K562 (cell line): Measurements from ENCODE around the gene POU4F2. TPM values are rescaled to one million over a fixed set of nuclear protein-coding genes. Genes with fewer than 3 reads are reported as not detected.

Experiments
- ATAC-seq: fragments of 200-7000 bp; cut with Tn5 transposase; 3 replicates; pipeline ENCODE4 v1.9.1; 2020; ENCODE audit warnings: moderate library complexity
- Bru-seq: library from RNA; stranded (reverse); fragments of 400-500 nt; gene quantifications from one replicate; lab custom pipeline; 2021; lab: Mats Ljungman, UMichigan
- BruChase-seq, 2 experiments: library from RNA; stranded (reverse); fragments of 400-500 nt; gene quantifications; one replicate each; lab custom pipeline; 2021; lab: Mats Ljungman, UMichigan
- BruUV-seq: library from RNA; stranded (reverse); fragments of 400-500 nt; replicated peaks from 2 replicates; lab custom pipeline; 2021; lab: Mats Ljungman, UMichigan
- CTCF ChIA-PET: fragments of 300-600 bp; formaldehyde crosslinking; extraction: SDS; loops from one replicate; lab custom pipeline; 2021; ENCODE audit warnings: low intra/inter-chr PET ratio; lab: Yijun Ruan, JAX
- POLR2A ChIA-PET: fragments of 300-600, 350-650 bp; sonication (Branson Sonifier 250); formaldehyde crosslinking; extraction: SDS; loops from one replicate; lab custom pipeline; 2021; ENCODE audit warnings: antibody characterized with exemption, inconsistent platforms; lab: Yijun Ruan, JAX
- DNase-seq, 4 experiments: peaks; one replicate each; pipeline versions ENCODE4 v3.0.0 to v3.0.0-alpha.2; 2011 to 2018; ENCODE audit warnings: low spot score in 3 of 4, mixed read lengths in 3 of 4; ENCODE audit errors: extremely low read depth in 1 of 4
- FAIRE-seq: peaks from 2 replicates; lab custom pipeline; 2011; peaks lifted over from hg19 to GRCh38; lab: Jason Lieb, UNC
- H2AFZ ChIP-seq: 2 replicates; pipeline ENCODE4 v1.6.0; 2011; ENCODE audit warnings: low read depth, low read length, control low read depth, inconsistent platforms
- H3K27ac ChIP-seq: fragments of 200-600 bp; 3 replicates; pipeline ENCODE4 v1.8.0; 2011; ENCODE audit warnings: low read depth, mild to moderate bottlenecking, control low read depth, inconsistent platforms, low read length, moderate library complexity, mixed read lengths; ENCODE audit errors: extremely low read depth
- H3K27me3 ChIP-seq, 2 experiments: fragments of 300-600 bp in 1 of 2; 2 replicates in 1 of 2; 3 replicates in 1 of 2; pipeline versions ENCODE4 v1.6.0 to v1.8.0; 2011; ENCODE audit warnings: inconsistent platforms in 2 of 2, low read length in 2 of 2, mild to moderate bottlenecking in 1 of 2, mixed read lengths in 1 of 2, moderate library complexity in 1 of 2; ENCODE audit not compliant: control insufficient read depth in 2 of 2, insufficient read depth in 2 of 2
- H3K36me3 ChIP-seq: fragments of 300-600 bp; 3 replicates; pipeline ENCODE4 v1.8.0; 2011; ENCODE audit warnings: mild to moderate bottlenecking, low read length, inconsistent platforms; ENCODE audit not compliant: control insufficient read depth, insufficient read depth
- H3K4me1 ChIP-seq, 2 experiments: fragments of 200-600 bp in 1 of 2; replicated peaks in 1 of 2; 2 replicates in 1 of 2; 3 replicates in 1 of 2; pipeline versions ENCODE4 v1.5.1 to v1.8.0; 2011; ENCODE audit warnings: inconsistent platforms in 2 of 2, low read length in 2 of 2, mild to moderate bottlenecking in 1 of 2, mixed read lengths in 1 of 2, moderate library complexity in 1 of 2; ENCODE audit not compliant: control insufficient read depth in 2 of 2, insufficient read depth in 2 of 2
- H3K4me2 ChIP-seq: 2 replicates; pipeline ENCODE4 v1.6.1; 2011; ENCODE audit warnings: low read length, control low read depth, inconsistent platforms, mixed read lengths; ENCODE audit not compliant: insufficient read depth
- H3K4me3 ChIP-seq: fragments of 200-600 bp; sonication (generic), shearing (Covaris generic); 2 replicates; pipeline ENCODE4 v1.5.1; 2016; ENCODE audit warnings: control low read depth, inconsistent platforms
- H3K79me2 ChIP-seq: fragments of 200-600 bp; 3 replicates; pipeline ENCODE4 v1.8.0; 2011; ENCODE audit warnings: low read length, inconsistent platforms; ENCODE audit not compliant: control insufficient read depth, insufficient read depth
- H3K9ac ChIP-seq, 2 experiments: 2 replicates each; pipeline versions ENCODE4 v1.6.0 to v1.6.1; 2011; ENCODE audit warnings: low read depth in 2 of 2, low read length in 2 of 2, control low read depth in 1 of 2, inconsistent platforms in 1 of 2, mild to moderate bottlenecking in 1 of 2, mixed read lengths in 1 of 2; ENCODE audit not compliant: insufficient read depth in 1 of 2
- H3K9me1 ChIP-seq: one replicate; pipeline ENCODE4 v1.6.0; 2011; ENCODE audit warnings: inconsistent platforms, mild to moderate bottlenecking, low read length, moderate library complexity; ENCODE audit not compliant: control insufficient read depth, insufficient read depth
- H3K9me3 ChIP-seq: replicated peaks from 2 replicates; pipeline ENCODE4 v1.5.1; 2011; ENCODE audit warnings: low read depth, low read length, inconsistent platforms; ENCODE audit not compliant: control insufficient read depth, insufficient read depth
- H4K20me1 ChIP-seq: replicated peaks from 2 replicates; pipeline ENCODE4 v1.6.1; 2011; ENCODE audit warnings: low read length, inconsistent platforms, mixed read lengths; ENCODE audit not compliant: control insufficient read depth, insufficient read depth
- ZNF639 ChIP-seq, 2 experiments: fragments of 200-800 bp in 1 of 2; sonication (Bioruptor generic) in 1 of 2; sonication (generic) in 1 of 2; formaldehyde crosslinking in 1 of 2; IDR thresholded peaks in 1 of 2; conservative IDR thresholded peaks in 1 of 2; 2 replicates each; pipeline versions ENCODE4 v1.5.0 to v1.6.1; 2016 to 2020; ENCODE audit warnings: missing compliant biosample characterization in 1 of 2, missing genetic modification characterization in 1 of 2, missing genetic modification reagents in 1 of 2
- WGBS: fragments of 100-300 bp; shearing (Covaris generic); methylation state at CpG from one replicate; pipeline ENCODE4 v1.1.6; 2016; ENCODE audit warnings: low coverage, mixed read lengths; ENCODE audit not compliant: insufficient coverage; ENCODE audit errors: missing lambda C conversion rate; 5-methylcytosine and 5-hydroxymethylcytosine counted together
- in situ Hi-C: fragments of 300-500 bp; cut with MboI; formaldehyde crosslinking; loops from 4 replicates; pipeline ENCODE4 v1.15.0; 2018; ENCODE audit warnings: inconsistent platforms, mixed read lengths
- intact Hi-C: fragments of 100-400 bp; cut with micrococcal nuclease; formaldehyde crosslinking; loops from 2 replicates; pipeline ENCODE4 v1.14.2; 2022
- long read RNA-seq, 3 experiments: library from polyadenylated mRNA in 2 of 3; library from RNA in 1 of 3; unstranded in 2 of 3; stranded (forward) in 1 of 3; transcript quantifications; one replicate each; pipeline ENCODE4 v2.0.0, GENCODE V29; 2019 to 2022
- polyA minus RNA-seq, 3 experiments: library from RNA; depleted of rRNA, polyadenylated mRNA; stranded (reverse); fragments of >200 nt; gene quantifications; 2 replicates each; pipeline ENCODE4 v1.2.3, GENCODE V29; 2011
- polyA plus RNA-seq, 8 experiments: library from polyadenylated mRNA; depleted of rRNA in 4 of 8; stranded (reverse) in 5 of 8; unstranded in 3 of 8; fragments of >200 nt; fragmentation: Nextera tagmentation in 2 of 8; fragmentation: Illumina TruSeq in 1 of 8; extraction: Ambion mirVana in 2 of 8; extraction: Trizol in 1 of 8; gene quantifications; 2 replicates each; pipeline versions ENCODE4 v1.2.1 to v1.2.3, GENCODE V29; 2011 to 2014; ENCODE audit warnings: inconsistent platforms in 1 of 8, missing spikeins in 1 of 8
- total RNA-seq, 7 experiments: library from RNA; depleted of rRNA in 6 of 7; stranded (reverse); fragments of >200 nt in 6 of 7; fragmentation: Illumina TruSeq in 2 of 7; extraction: Trizol in 2 of 7; gene quantifications; 2 replicates each; pipeline versions ENCODE4 v1.2.1 to v1.2.3, GENCODE V29; 2011 to 2021; ENCODE audit warnings: low replicate concordance in 1 of 7
- TF ChIP-seq, protein P1 (sequence below), 2 experiments: IDR thresholded peaks; 2 replicates each; pipeline ENCODE4 v1.6.1; 2011; ENCODE audit warnings: borderline replicate concordance in 1 of 2, control low read depth in 1 of 2, low read depth in 1 of 2, low read length in 1 of 2, mild to moderate bottlenecking in 1 of 2, mixed read lengths in 1 of 2, moderate library complexity in 1 of 2; ENCODE audit not compliant: insufficient read depth in 1 of 2, insufficient read length in 1 of 2, poor library complexity in 1 of 2, severe bottlenecking in 1 of 2; ENCODE audit errors: extremely low read depth in 1 of 2

The POU4F2 gene
- not detected in 2 replicates for total RNA-seq (2011; cell fraction: chromatin; rRNA removed; ENCODE audit: low replicate concordance)
- not detected in 2 replicates for total RNA-seq (2011; cell fraction: nucleolus; rRNA removed)
- total RNA-seq (2011; cell fraction: nucleoplasm; rRNA removed): not detected in 2 replicates
- not detected in 2 replicates for total RNA-seq (2014; rRNA removed)
- not detected in 2 replicates for total RNA-seq (2014; rRNA removed; fragmentation: Illumina TruSeq; extraction: Trizol)
- total RNA-seq (2015; rRNA removed; fragmentation: Illumina TruSeq; extraction: Trizol): not detected in 2 replicates
- not detected in 2 replicates for total RNA-seq (2021)
- not detected in 2 replicates for polyA plus RNA-seq (2011; rRNA removed)
- polyA plus RNA-seq (2011; cell fraction: cytosol; rRNA removed): not detected in 2 replicates
- not detected in 2 replicates for polyA plus RNA-seq (2011; cell fraction: nucleus; rRNA removed)
- polyA plus RNA-seq (2012): not detected in 2 replicates
- not detected in 2 replicates for polyA plus RNA-seq (2014; fragmentation: Illumina TruSeq; extraction: Trizol)
- polyA plus RNA-seq (2014; fragmentation: Nextera tagmentation; extraction: Ambion mirVana): not detected
- not detected in 2 replicates for polyA plus RNA-seq (2014; rRNA removed)
- polyA minus RNA-seq (2011; rRNA and poly(A)+ RNA removed): not detected in 2 replicates
- not detected in 2 replicates for polyA minus RNA-seq (2011; cell fraction: cytosol; rRNA and poly(A)+ RNA removed)
- polyA minus RNA-seq (2011; cell fraction: nucleus; rRNA and poly(A)+ RNA removed): not detected in 2 replicates
- Bru-seq, nascent RNA: not detected
- BruChase-seq, experiment 1, labeled RNA remaining after a 2-hour chase: not detected
- BruChase-seq, experiment 2, labeled RNA remaining after a 6-hour chase: percentile 15 among the genes with signal in this experiment
- long read RNA-seq, experiment 1: 0 reads
- long read RNA-seq, experiment 2: 0 reads
- long read RNA-seq, experiment 3: 0 reads

DNA sequence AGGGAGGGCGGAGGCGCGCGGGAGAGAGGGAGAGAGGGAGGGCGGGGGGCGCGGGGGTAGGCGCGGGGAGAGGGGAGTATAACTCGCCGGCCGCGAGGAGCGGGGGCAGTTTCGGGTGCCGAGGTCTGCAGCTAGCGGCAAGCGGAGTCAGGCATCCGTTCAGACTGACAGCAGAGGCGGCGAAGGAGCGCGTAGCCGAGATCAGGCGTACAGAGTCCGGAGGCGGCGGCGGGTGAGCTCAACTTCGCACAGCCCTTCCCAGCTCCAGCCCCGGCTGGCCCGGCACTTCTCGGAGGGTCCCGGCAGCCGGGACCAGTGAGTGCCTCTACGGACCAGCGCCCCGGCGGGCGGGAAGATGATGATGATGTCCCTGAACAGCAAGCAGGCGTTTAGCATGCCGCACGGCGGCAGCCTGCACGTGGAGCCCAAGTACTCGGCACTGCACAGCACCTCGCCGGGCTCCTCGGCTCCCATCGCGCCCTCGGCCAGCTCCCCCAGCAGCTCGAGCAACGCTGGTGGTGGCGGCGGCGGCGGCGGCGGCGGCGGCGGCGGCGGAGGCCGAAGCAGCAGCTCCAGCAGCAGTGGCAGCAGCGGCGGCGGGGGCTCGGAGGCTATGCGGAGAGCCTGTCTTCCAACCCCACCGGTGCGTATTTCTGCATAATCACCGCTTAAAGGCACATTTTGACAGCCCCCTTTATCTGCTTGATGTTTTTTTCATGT lies at the start of gene POU4F2:
Gene POU4F2 (plus strand): TSS at position 108 of the 720 bp plus-strand sequence. CDS start 248 bp downstream, at position 356.
- Histone ChIP-seq H3K4me2 (no peak within 1 kb of the TSS), H3K27me3 (peaks cover 2 to 26% of the 10 kb centered on the region in 2 experiments; a peak in 2 of 5 replicates), H4K20me1 (0 out of 2 replicates have a peak, but pooled peaks cover 5% of the 10 kb centered on the region), H3K4me3 (no peak within 1 kb of the TSS), H3K79me2 (no peaks in the 10 kb centered on the region), H3K4me1 (peaks cover 0 to 4% of the 10 kb centered on the region in 2 experiments; a peak in 2 of 5 replicates)
- DNase-seq: no peak
- intact Hi-C loops: no loop called here
- no peak for FAIRE-seq
- in situ Hi-C loops: no loop called here
- 15% methylated on average over 27 of the region's 74 CpGs for WGBS
- ATAC-seq: no peak
- TF ChIP-seq, protein P1, sequence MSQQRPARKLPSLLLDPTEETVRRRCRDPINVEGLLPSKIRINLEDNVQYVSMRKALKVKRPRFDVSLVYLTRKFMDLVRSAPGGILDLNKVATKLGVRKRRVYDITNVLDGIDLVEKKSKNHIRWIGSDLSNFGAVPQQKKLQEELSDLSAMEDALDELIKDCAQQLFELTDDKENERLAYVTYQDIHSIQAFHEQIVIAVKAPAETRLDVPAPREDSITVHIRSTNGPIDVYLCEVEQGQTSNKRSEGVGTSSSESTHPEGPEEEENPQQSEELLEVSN (IDR thresholded peaks at IDR 0.05; ENCODE audit: borderline replicate concordance in 1 of 2, extremely low read depth in 1 of 2, insufficient read depth in 1 of 2, insufficient read length in 1 of 2, low read depth in 1 of 2, low read length in 1 of 2, poor library complexity in 1 of 2, severe bottlenecking in 1 of 2): peak in 1 of 2 experiments; percentile 10
- TF ChIP-seq ZNF639 (CRISPR knock-in tag; conservative IDR thresholded peaks at IDR 0.05 in 1 of 2, IDR thresholded peaks at IDR 0.05 in 1 of 2): no peak
- TF ChIP-seq, all 486 proteins: peak for 1
- no peak within 1 kb of the TSS for H2AFZ ChIP-seq
- H3K9me1 ChIP-seq: no peaks in the 10 kb centered on the region
- POLR2A ChIA-PET: no interaction called here
- BruUV-seq: no TSS peak
- no peak within 1 kb of the TSS for H3K9ac ChIP-seq
- no peaks in the 10 kb centered on the region for H3K9me3 ChIP-seq
- CTCF ChIA-PET: no interaction called here
- no peak within 1 kb of the TSS for H3K27ac ChIP-seq
- H3K36me3 ChIP-seq: no peaks in the 10 kb centered on the region
